Central memory CD8-positive, alpha-beta T cell (primary cell): Measurements from ENCODE around the gene MMP26.

ENCODE experiments used
- ATAC-seq: fragments of 150-1000 bp; cut with Tn5 transposase; replicated peaks from 2 replicates; pipeline ENCODE4 v1.10.0; 2022; ENCODE audit warnings: mild to moderate bottlenecking, moderate FRiP score, moderate number of reproducible peaks; ENCODE audit not compliant: poor library complexity, severe bottlenecking; ENCODE audit errors: extremely low read depth
- DNase-seq, 2 donors: peaks; one replicate each; pipeline ENCODE4 v3.0.0; 2021; ENCODE audit warnings: low spot score in 2 of 2
- H3K27ac Mint-ChIP-seq: one replicate; pipeline ENCODE4 v1.8.0; 2022; ENCODE audit warnings: low read depth, mild to moderate bottlenecking, moderate library complexity, mixed read lengths
- H3K27me3 Mint-ChIP-seq: one replicate; pipeline ENCODE4 v1.8.0; 2022; ENCODE audit warnings: mixed read lengths
- H3K36me3 Mint-ChIP-seq: one replicate; pipeline ENCODE4 v1.8.0; 2022; ENCODE audit warnings: mild to moderate bottlenecking, moderate library complexity, mixed read lengths; ENCODE audit not compliant: insufficient read depth
- H3K4me1 Mint-ChIP-seq: one replicate; pipeline ENCODE4 v1.8.0; 2022; ENCODE audit warnings: mixed read lengths
- H3K4me3 Mint-ChIP-seq: one replicate; pipeline ENCODE4 v1.8.0; 2022; ENCODE audit warnings: mild to moderate bottlenecking, moderate library complexity, mixed read lengths
- H3K9me3 Mint-ChIP-seq: one replicate; pipeline ENCODE4 v1.8.0; 2022; ENCODE audit warnings: mixed read lengths

Gene MMP26

GRCh38 chr11:4751201-4751600 lies 46.6 kb downstream of the MMP26 start:
- Mint-ChIP-seq H3K9me3 (no peaks in the 10 kb centered on the region), H3K4me3 (no peak overlapping the region), H3K36me3 (no peaks in the 10 kb centered on the region), H3K4me1 (no peaks in the 10 kb centered on the region), H3K27ac (no peak overlapping the region), H3K27me3 (peaks cover 31% of the 10 kb centered on the region)
- no peak for DNase-seq
- no peak for ATAC-seq
